ENCODE data around the gene SLC2A6. TPM values are rescaled to one million over a fixed set of nuclear protein-coding genes. Genes with fewer than 3 reads are reported as not detected.

Gene SLC2A6
- total RNA-seq, 1 donor from 2014 or later = 10.5 TPM

- intact Hi-C loops (cut with DNase I) = no loop called here
- Histone ChIP-seq H3K27me3 (ENCODE audit: low read depth) (peaks cover 22% of the 10 kb centered on the region), H3K27ac (no peak overlapping the region), H3K36me3 (no peaks in the 10 kb centered on the region), H3K9me3 (no peaks in the 10 kb centered on the region), H3K4me3 (no peak overlapping the region), H3K4me1 (no peaks in the 10 kb centered on the region)
- TF ChIP-seq CTCF (IDR thresholded peaks at IDR 0.05) = no peak
- peak; percentile 32 to 51 for ATAC-seq
- DNase-seq = no peak
Measured at GRCh38 chr9:133429641-133430161, 49.2 kb downstream of the SLC2A6 start.

- no peaks in the 10 kb centered on the region for H3K36me3 ChIP-seq
- no peak for TF ChIP-seq CTCF (IDR thresholded peaks at IDR 0.05)
- H3K27me3 ChIP-seq (ENCODE audit: low read depth) = peaks cover 22% of the 10 kb centered on the region
- ATAC-seq (no peak), DNase-seq (no peak)
- intact Hi-C loops (cut with DNase I) = no loop called here
- no peaks in the 10 kb centered on the region for H3K9me3 ChIP-seq
- H3K4me3 ChIP-seq = no peak overlapping the region
- no peak overlapping the region for H3K27ac ChIP-seq
- no peaks in the 10 kb centered on the region for H3K4me1 ChIP-seq
Measured at GRCh38 chr9:133429214-133429613, 49.7 kb downstream of the SLC2A6 start.

- intact Hi-C loops (cut with DNase I) = no loop called here
- peak; percentile 45 to 63 for ATAC-seq
- no peak for DNase-seq
- peaks cover 22% of the 10 kb centered on the region for H3K27me3 ChIP-seq (ENCODE audit: low read depth)
- TF ChIP-seq CTCF (IDR thresholded peaks at IDR 0.05) = no peak
- peak overlapping the region; percentile 43 for H3K4me3 ChIP-seq
- H3K9me3 ChIP-seq = no peaks in the 10 kb centered on the region
- H3K36me3 ChIP-seq = no peaks in the 10 kb centered on the region
- H3K27ac ChIP-seq = no peak overlapping the region
- no peaks in the 10 kb centered on the region for H3K4me1 ChIP-seq
Measured at GRCh38 chr9:133428617-133429101, 50.2 kb downstream of the SLC2A6 start.

GRCh38 chr9:133427658-133428348, 51.1 kb downstream of the SLC2A6 start:
- TF ChIP-seq CTCF (IDR thresholded peaks at IDR 0.05) = no peak
- Histone ChIP-seq H3K36me3 (no peaks in the 10 kb centered on the region), H3K27me3 (ENCODE audit: low read depth) (peaks cover 22% of the 10 kb centered on the region), H3K4me1 (no peaks in the 10 kb centered on the region), H3K9me3 (no peaks in the 10 kb centered on the region), H3K4me3 (peak overlapping the region; percentile 43), H3K27ac (no peak overlapping the region)
- intact Hi-C loops (cut with DNase I) = no loop called here
- no peak for DNase-seq
- ATAC-seq = no peak

GRCh38 chr9:133426011-133426410, 52.9 kb downstream of the SLC2A6 start:
- no peaks in the 10 kb centered on the region for H3K9me3 ChIP-seq
- DNase-seq (no peak), ATAC-seq (no peak)
- H3K4me3 ChIP-seq = no peak overlapping the region
- no peaks in the 10 kb centered on the region for H3K4me1 ChIP-seq
- no peaks in the 10 kb centered on the region for H3K36me3 ChIP-seq
- H3K27me3 ChIP-seq (ENCODE audit: low read depth) = peaks cover 22% of the 10 kb centered on the region
- TF ChIP-seq CTCF (IDR thresholded peaks at IDR 0.05) = no peak
- H3K27ac ChIP-seq = no peak overlapping the region
- intact Hi-C loops (cut with DNase I) = no loop called here
